GM23248 (cell line): Measurements from ENCODE around the gene FUNDC2. TPM values are rescaled to one million over a fixed set of nuclear protein-coding genes. Genes with fewer than 3 reads are reported as not detected.
A peak's percentile ranks its signal among the peaks of the same experiment; 100 is the strongest.

Experiments
- DNase-seq: peaks from one replicate; pipeline ENCODE4 v3.0.0-alpha.2; 2015
- H2AFZ ChIP-seq: fragments of 200-600 bp; sonication (generic); 2 replicates; pipeline ENCODE4 v1.6.1; 2016; ENCODE audit warnings: antibody characterized with exemption
- H3F3A ChIP-seq: fragments of 200-600 bp; sonication (generic); 2 replicates; pipeline ENCODE4 v1.6.1; 2016; ENCODE audit warnings: mild to moderate bottlenecking, antibody characterized with exemption, mixed run types; ENCODE audit not compliant: insufficient read depth
- H3K27ac ChIP-seq: fragments of 200-600 bp; sonication (generic); 2 replicates; pipeline ENCODE4 v1.5.1; 2016; ENCODE audit warnings: mild to moderate bottlenecking
- H3K27me3 ChIP-seq: fragments of 200-600 bp; sonication (generic); replicated peaks from 2 replicates; pipeline ENCODE4 v1.6.1; 2016; ENCODE audit warnings: mild to moderate bottlenecking; ENCODE audit not compliant: insufficient read depth
- H3K36me3 ChIP-seq: fragments of 200-600 bp; sonication (generic); 2 replicates; pipeline ENCODE4 v1.6.1; 2016; ENCODE audit warnings: low read depth, mild to moderate bottlenecking
- H3K4me1 ChIP-seq: fragments of 200-600 bp; sonication (generic); 2 replicates; pipeline ENCODE4 v1.6.1; 2016; ENCODE audit warnings: mild to moderate bottlenecking; ENCODE audit not compliant: insufficient read depth
- H3K4me2 ChIP-seq: fragments of 200-600 bp; sonication (generic); one replicate; pipeline ENCODE4 v1.6.1; 2016; ENCODE audit warnings: mild to moderate bottlenecking; ENCODE audit not compliant: unreplicated experiment
- H3K4me3 ChIP-seq: fragments of 200-600 bp; sonication (generic); 2 replicates; pipeline ENCODE4 v1.5.1; 2016; ENCODE audit warnings: mild to moderate bottlenecking
- H3K79me2 ChIP-seq: fragments of 200-600 bp; sonication (generic); 2 replicates; pipeline ENCODE4 v1.6.1; 2016; ENCODE audit warnings: mild to moderate bottlenecking; ENCODE audit not compliant: insufficient read depth
- H3K9ac ChIP-seq: fragments of 200-600 bp; sonication (generic); 2 replicates; pipeline ENCODE4 v1.6.1; 2016; ENCODE audit warnings: mild to moderate bottlenecking
- H3K9me2 ChIP-seq: fragments of 200-600 bp; sonication (generic); 2 replicates; pipeline ENCODE4 v1.6.1; 2016; ENCODE audit warnings: mixed run types, mild to moderate bottlenecking, moderate library complexity; ENCODE audit not compliant: insufficient read depth
- H3K9me3 ChIP-seq: fragments of 200-600 bp; sonication (generic); one replicate; pipeline ENCODE4 v1.6.1; 2017; ENCODE audit warnings: low read depth
- H4K20me1 ChIP-seq: fragments of 200-600 bp; sonication (generic); 2 replicates; pipeline ENCODE4 v1.6.0; 2016; ENCODE audit not compliant: insufficient read depth
- EZH2 ChIP-seq: fragments of 200-600 bp; sonication (generic); IDR thresholded peaks from 2 replicates; pipeline ENCODE4 v1.6.1; 2018; ENCODE audit warnings: antibody characterized with exemption, mild to moderate bottlenecking; ENCODE audit not compliant: insufficient read depth, poor library complexity, severe bottlenecking
- EZH2phosphoT487 ChIP-seq: fragments of 200-600 bp; sonication (generic); IDR thresholded peaks from 2 replicates; pipeline ENCODE4 v1.6.1; 2018; ENCODE audit warnings: antibody characterized with exemption, moderate library complexity, mild to moderate bottlenecking, low read depth; ENCODE audit not compliant: insufficient read depth
- WGBS, 2 experiments: methylation state at CpG; one replicate each; pipeline ENCODE4 v1.1.6; 2015 to 2017; ENCODE audit warnings: low lambda C conversion rate in 2 of 2, low coverage in 1 of 2; ENCODE audit errors: missing lambda C conversion rate in 2 of 2; 5-methylcytosine and 5-hydroxymethylcytosine counted together
- in situ Hi-C: fragments of 300-500 bp; cut with MboI; formaldehyde crosslinking; loops from 2 replicates; pipeline ENCODE4 v1.15.0; 2020
- polyA plus RNA-seq: library from polyadenylated mRNA; unstranded; fragments of >200 nt; fragmentation: Nextera tagmentation; extraction: Ambion mirVana; gene quantifications from 2 replicates; pipeline ENCODE4 v1.2.1, GENCODE V29; 2016
- total RNA-seq: library from RNA; depleted of rRNA; stranded (reverse); fragments of >200 nt; shearing (Covaris generic); gene quantifications from 2 replicates; pipeline ENCODE4 v1.2.3, GENCODE V29; 2014

Gene FUNDC2
- total and polyA plus RNA-seq, 2 experiments from 2014 or later = 35.2 to 86.9 TPM

DNA sequence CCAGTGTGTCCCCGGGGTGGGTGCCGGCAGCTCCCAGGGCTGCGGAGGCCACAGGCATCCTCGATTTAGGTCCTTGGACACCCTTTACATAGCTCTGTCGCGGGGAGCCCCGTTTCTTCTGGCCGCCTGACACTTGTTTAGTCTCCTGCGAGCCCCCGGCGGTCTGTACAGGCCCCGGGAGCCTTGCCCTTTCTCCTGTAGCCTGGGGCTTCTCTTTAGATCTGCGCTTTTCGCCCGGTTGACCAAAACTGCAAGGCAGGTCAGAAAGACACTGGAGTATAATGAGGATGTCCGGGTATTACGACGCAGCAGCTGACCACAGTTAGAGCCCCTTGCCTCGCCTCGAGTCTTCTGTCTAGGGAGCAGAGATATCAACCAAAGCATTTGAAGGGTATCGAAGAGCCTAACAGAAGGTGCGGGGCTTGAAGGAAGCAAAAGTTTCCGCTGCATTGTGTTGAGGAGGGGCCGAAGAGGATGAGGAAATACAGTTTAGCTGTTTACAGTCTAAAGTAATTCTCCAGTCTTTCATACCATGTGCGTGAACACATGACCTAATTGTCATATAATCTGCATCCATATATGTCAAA, 45.1 kb downstream of the FUNDC2 start:
- TF ChIP-seq EZH2phosphoT487 = no peak
- no peak for TF ChIP-seq EZH2
- Histone ChIP-seq H3K9me3 (no peaks in the 10 kb centered on the region), H4K20me1 (no peaks in the 10 kb centered on the region), H3K27ac (peak overlapping the region; percentile 78), H3F3A (peaks cover 23% of the 10 kb centered on the region; the same call in 1 of the 2 replicates), H3K9me2 (no peaks in the 10 kb centered on the region), H3K4me1 (peaks cover 34% of the 10 kb centered on the region), H3K4me2 (peak overlapping the region; percentile 91), H2AFZ (peak overlapping the region; percentile 88), H3K9ac (peak overlapping the region; percentile 88), H3K36me3 (no peaks in the 10 kb centered on the region), H3K27me3 (no peaks in the 10 kb centered on the region), H3K4me3 (peak overlapping the region; percentile 90), H3K79me2 (peaks cover 63% of the 10 kb centered on the region)
- 0 to 1% methylated on average over 12 to 20 of the region's 25 CpGs for WGBS, 2 experiments
- in situ Hi-C loops = no loop called here
- peak; percentile 27 for DNase-seq

DNA sequence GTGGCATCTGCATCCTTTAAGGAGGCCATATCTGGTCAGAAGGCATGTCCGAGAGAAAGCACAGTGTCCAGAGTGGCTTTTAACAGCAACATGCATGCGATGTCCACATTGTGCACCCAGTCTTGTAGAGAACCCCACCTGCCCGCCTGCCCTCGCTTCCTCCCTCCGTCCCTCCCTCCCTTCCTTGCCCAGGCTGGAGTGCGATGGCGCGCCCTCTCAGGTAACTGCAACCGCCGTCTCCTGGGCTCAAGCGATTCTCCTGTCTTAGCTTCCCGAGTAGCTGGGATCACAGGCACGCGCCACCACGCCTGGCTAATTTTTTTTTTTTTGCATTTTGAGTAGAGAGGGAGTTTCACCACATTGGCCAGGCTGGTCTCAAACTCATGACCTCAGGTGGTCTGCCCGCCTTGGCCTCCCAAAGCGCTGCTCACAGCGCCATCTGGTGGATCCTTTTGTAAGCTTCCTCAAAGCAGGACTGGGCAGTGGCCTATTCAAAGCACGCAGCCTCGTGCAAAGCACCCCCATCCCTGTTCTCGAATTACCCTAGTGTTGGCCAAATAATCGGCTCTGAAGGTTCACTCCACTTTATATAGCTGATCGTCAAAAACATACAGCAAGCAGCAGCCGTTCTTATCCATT, 59.7 kb downstream of the FUNDC2 start:
- Histone ChIP-seq H3K27ac (no peak overlapping the region), H4K20me1 (no peaks in the 10 kb centered on the region), H3F3A (no peaks in the 10 kb centered on the region), H3K9me2 (no peaks in the 10 kb centered on the region), H3K4me3 (no peak overlapping the region), H3K27me3 (no peaks in the 10 kb centered on the region), H3K4me1 (no peaks in the 10 kb centered on the region), H3K9ac (no peak overlapping the region), H3K36me3 (no peaks in the 10 kb centered on the region), H3K4me2 (no peak overlapping the region), H3K9me3 (no peaks in the 10 kb centered on the region), H2AFZ (no peak overlapping the region), H3K79me2 (no peaks in the 10 kb centered on the region)
- in situ Hi-C loops = no loop called here
- peak; percentile 33 for DNase-seq
- 58 to 77% methylated on average over 8 to 24 of the region's 24 CpGs for whole genome bisulfite sequencing, 2 experiments
- TF ChIP-seq EZH2 (no peak), EZH2phosphoT487 (no peak)

DNA sequence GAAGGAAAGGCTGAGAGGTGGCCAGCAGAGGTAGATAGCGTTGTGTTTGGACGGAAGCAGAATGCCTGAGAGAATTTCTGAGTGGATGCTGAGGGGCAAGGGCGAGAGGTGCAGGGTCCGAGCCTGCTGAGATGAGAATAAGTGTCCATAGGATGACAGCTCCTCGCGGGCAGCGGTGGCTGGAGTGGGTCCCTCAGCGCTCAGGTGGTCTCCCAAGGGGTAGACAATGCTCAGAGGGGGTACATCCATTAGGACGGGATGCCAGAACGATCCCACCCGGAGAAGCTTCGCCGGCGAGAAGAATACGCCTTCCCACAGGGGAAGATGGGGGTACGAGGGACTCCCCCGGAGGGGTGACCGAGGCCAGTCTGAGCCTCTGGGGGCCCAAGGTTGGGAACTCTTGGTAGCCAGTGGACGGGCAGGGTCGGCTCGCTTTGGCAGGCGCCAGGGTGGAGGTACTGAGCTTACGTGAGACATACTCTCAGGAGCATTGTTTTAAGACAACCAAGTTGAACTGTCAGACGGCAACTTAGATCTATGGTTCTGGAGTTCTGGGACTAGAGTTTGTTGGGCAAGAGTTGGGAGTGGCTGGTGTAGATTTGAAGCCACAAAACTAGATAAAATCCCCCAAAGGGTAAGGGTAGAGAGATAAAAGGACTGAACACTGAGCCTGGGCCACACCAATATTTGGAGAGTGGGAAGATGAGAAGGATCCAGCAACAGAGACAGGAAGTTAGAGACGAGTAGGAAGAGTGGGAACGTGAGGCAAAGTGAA, 60.5 kb downstream of the FUNDC2 start:
- no peaks in the 10 kb centered on the region for H3K9me3 ChIP-seq
- H3K27me3 ChIP-seq = no peaks in the 10 kb centered on the region
- no peak overlapping the region for H3K9ac ChIP-seq
- in situ Hi-C loops = no loop called here
- 96 to 97% methylated on average over 16 to 26 of the region's 26 CpGs for WGBS, 2 experiments
- no peak overlapping the region for H2AFZ ChIP-seq
- TF ChIP-seq EZH2 (no peak), EZH2phosphoT487 (no peak)
- H4K20me1 ChIP-seq = no peaks in the 10 kb centered on the region
- H3K4me3 ChIP-seq = no peak overlapping the region
- no peaks in the 10 kb centered on the region for H3K4me1 ChIP-seq
- H3F3A ChIP-seq = no peaks in the 10 kb centered on the region
- no peaks in the 10 kb centered on the region for H3K79me2 ChIP-seq
- no peak for DNase-seq
- H3K27ac ChIP-seq = no peak overlapping the region
- no peak overlapping the region for H3K4me2 ChIP-seq
- H3K9me2 ChIP-seq = no peaks in the 10 kb centered on the region
- no peaks in the 10 kb centered on the region for H3K36me3 ChIP-seq

DNA sequence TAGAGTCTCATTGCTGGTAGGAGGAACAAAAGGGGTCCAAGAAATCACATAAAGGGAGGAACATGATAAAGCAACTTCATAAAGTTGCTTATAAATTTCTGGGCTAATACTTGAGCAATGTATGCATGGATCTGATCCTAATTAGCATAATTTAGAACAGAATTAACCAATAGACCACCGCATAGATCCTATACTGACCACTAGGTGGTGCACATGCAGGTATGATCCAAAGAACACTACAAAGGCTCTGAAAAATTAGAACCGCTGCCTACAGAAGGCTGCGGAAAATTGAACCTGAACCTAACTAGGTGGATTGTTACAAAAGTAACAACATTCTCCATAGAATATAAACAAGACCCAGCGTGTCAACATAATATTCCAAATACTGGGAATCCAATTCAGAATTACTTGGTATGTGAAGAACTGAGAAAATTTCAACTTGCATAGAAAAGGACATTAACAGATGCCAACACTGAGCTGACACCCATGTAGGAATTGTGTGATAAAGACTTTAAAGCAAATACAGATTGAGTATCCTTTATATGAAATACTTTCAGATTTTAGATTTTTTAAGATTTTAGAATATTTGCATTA, 67.9 kb downstream of the FUNDC2 start:
- Histone ChIP-seq H3K4me1 (no peaks in the 10 kb centered on the region), H3K27ac (no peak overlapping the region), H3K9me3 (no peaks in the 10 kb centered on the region), H3K9ac (no peak overlapping the region), H3K79me2 (no peaks in the 10 kb centered on the region), H3F3A (no peaks in the 10 kb centered on the region), H3K27me3 (no peaks in the 10 kb centered on the region), H3K4me3 (no peak overlapping the region), H3K36me3 (no peaks in the 10 kb centered on the region), H3K9me2 (no peaks in the 10 kb centered on the region), H3K4me2 (no peak overlapping the region), H4K20me1 (no peaks in the 10 kb centered on the region), H2AFZ (no peak overlapping the region)
- TF ChIP-seq EZH2phosphoT487 (no peak), EZH2 (no peak)
- 15% methylated on average over 4 of the region's 4 CpGs for WGBS, 2 experiments
- DNase-seq = peak; percentile 49
- in situ Hi-C loops = no loop called here
